H1 (cell line): ENCODE results near the gene TMEM63C. TPM values are rescaled to one million over a fixed set of nuclear protein-coding genes. Genes with fewer than 3 reads are reported as not detected.

Experiments
- CBX5 ChIP-seq: fragments of 300-800, 300-1000 bp; sonication (generic); IDR thresholded peaks from 2 replicates; pipeline ENCODE4 v1.7.1; 2016; ENCODE audit warnings: antibody characterized with exemption, low read length, low read depth
- EZH2 ChIP-seq: fragments of 200-600 bp; sonication (generic); IDR thresholded peaks from 2 replicates; pipeline ENCODE4 v1.7.1; 2012; ENCODE audit warnings: low read depth, mild to moderate bottlenecking, moderate library complexity, low read length, inconsistent platforms; ENCODE audit not compliant: severe bottlenecking
- JUN ChIP-seq: IDR thresholded peaks from 2 replicates; pipeline ENCODE4 v1.6.1; 2011; ENCODE audit warnings: low read depth, mild to moderate bottlenecking, improper control_type of control experiment, low read length
- SP1 ChIP-seq: IDR thresholded peaks from 2 replicates; pipeline ENCODE4 v1.6.1; 2011; ENCODE audit warnings: low read depth, low read length
- SUZ12 ChIP-seq: fragments of 200-600 bp; sonication (generic); IDR thresholded peaks from 2 replicates; pipeline ENCODE4 v1.6.1; 2012; ENCODE audit warnings: mild to moderate bottlenecking, inconsistent platforms, low read length, moderate library complexity, mixed read lengths
- TEAD4 ChIP-seq: IDR thresholded peaks from 2 replicates; pipeline ENCODE4 v1.6.1; 2012; ENCODE audit warnings: low read depth, low read length, inconsistent platforms, mixed read lengths
- polyA plus RNA-seq, 7 experiments: library from polyadenylated mRNA; depleted of rRNA in 3 of 7; stranded (reverse) in 5 of 7; unstranded in 2 of 7; fragments of >200 nt in 5 of 7; fragments of 200-250 nt in 2 of 7; gene quantifications; 1 replicate in 5 of 7; 2 replicates in 1 of 7; 4 replicates in 1 of 7; pipeline versions ENCODE4 v1.2.1 to v1.2.3, GENCODE V29; 2011 to 2013; ENCODE audit warnings: missing spikeins in 2 of 7, mixed read lengths in 2 of 7
- total RNA-seq: library from RNA; stranded (reverse); fragmentation: NEBNext Ultra II Directional; extraction: Animal tissue kit (Norgen Biotek cat#: 25700); gene quantifications from 2 replicates; pipeline ENCODE4 v1.2.1, GENCODE V29; 2021
- TF ChIP-seq, protein P1 (sequence below): fragments of 300-600 bp; sonication (generic); IDR thresholded peaks from 2 replicates; pipeline ENCODE4 v1.7.1; 2012; ENCODE audit warnings: low read length, moderate library complexity, mild to moderate bottlenecking, inconsistent platforms; ENCODE audit not compliant: insufficient replicate concordance

Gene TMEM63C
- total and polyA plus RNA-seq, 2 of the 8 experiments (the other 6 are each of a cell fraction or from before 2014, with no cell fraction given), result 3.0 to 7.6 TPM

GRCh38 chr14:77221241-77221871 lies 39.8 kb downstream of the TMEM63C start (continued):
- TF ChIP-seq, protein P1, sequence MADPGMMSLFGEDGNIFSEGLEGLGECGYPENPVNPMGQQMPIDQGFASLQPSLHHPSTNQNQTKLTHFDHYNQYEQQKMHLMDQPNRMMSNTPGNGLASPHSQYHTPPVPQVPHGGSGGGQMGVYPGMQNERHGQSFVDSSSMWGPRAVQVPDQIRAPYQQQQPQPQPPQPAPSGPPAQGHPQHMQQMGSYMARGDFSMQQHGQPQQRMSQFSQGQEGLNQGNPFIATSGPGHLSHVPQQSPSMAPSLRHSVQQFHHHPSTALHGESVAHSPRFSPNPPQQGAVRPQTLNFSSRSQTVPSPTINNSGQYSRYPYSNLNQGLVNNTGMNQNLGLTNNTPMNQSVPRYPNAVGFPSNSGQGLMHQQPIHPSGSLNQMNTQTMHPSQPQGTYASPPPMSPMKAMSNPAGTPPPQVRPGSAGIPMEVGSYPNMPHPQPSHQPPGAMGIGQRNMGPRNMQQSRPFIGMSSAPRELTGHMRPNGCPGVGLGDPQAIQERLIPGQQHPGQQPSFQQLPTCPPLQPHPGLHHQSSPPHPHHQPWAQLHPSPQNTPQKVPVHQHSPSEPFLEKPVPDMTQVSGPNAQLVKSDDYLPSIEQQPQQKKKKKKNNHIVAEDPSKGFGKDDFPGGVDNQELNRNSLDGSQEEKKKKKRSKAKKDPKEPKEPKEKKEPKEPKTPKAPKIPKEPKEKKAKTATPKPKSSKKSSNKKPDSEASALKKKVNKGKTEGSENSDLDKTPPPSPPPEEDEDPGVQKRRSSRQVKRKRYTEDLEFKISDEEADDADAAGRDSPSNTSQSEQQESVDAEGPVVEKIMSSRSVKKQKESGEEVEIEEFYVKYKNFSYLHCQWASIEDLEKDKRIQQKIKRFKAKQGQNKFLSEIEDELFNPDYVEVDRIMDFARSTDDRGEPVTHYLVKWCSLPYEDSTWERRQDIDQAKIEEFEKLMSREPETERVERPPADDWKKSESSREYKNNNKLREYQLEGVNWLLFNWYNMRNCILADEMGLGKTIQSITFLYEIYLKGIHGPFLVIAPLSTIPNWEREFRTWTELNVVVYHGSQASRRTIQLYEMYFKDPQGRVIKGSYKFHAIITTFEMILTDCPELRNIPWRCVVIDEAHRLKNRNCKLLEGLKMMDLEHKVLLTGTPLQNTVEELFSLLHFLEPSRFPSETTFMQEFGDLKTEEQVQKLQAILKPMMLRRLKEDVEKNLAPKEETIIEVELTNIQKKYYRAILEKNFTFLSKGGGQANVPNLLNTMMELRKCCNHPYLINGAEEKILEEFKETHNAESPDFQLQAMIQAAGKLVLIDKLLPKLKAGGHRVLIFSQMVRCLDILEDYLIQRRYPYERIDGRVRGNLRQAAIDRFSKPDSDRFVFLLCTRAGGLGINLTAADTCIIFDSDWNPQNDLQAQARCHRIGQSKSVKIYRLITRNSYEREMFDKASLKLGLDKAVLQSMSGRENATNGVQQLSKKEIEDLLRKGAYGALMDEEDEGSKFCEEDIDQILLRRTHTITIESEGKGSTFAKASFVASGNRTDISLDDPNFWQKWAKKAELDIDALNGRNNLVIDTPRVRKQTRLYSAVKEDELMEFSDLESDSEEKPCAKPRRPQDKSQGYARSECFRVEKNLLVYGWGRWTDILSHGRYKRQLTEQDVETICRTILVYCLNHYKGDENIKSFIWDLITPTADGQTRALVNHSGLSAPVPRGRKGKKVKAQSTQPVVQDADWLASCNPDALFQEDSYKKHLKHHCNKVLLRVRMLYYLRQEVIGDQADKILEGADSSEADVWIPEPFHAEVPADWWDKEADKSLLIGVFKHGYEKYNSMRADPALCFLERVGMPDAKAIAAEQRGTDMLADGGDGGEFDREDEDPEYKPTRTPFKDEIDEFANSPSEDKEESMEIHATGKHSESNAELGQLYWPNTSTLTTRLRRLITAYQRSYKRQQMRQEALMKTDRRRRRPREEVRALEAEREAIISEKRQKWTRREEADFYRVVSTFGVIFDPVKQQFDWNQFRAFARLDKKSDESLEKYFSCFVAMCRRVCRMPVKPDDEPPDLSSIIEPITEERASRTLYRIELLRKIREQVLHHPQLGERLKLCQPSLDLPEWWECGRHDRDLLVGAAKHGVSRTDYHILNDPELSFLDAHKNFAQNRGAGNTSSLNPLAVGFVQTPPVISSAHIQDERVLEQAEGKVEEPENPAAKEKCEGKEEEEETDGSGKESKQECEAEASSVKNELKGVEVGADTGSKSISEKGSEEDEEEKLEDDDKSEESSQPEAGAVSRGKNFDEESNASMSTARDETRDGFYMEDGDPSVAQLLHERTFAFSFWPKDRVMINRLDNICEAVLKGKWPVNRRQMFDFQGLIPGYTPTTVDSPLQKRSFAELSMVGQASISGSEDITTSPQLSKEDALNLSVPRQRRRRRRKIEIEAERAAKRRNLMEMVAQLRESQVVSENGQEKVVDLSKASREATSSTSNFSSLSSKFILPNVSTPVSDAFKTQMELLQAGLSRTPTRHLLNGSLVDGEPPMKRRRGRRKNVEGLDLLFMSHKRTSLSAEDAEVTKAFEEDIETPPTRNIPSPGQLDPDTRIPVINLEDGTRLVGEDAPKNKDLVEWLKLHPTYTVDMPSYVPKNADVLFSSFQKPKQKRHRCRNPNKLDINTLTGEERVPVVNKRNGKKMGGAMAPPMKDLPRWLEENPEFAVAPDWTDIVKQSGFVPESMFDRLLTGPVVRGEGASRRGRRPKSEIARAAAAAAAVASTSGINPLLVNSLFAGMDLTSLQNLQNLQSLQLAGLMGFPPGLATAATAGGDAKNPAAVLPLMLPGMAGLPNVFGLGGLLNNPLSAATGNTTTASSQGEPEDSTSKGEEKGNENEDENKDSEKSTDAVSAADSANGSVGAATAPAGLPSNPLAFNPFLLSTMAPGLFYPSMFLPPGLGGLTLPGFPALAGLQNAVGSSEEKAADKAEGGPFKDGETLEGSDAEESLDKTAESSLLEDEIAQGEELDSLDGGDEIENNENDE, result no peak
- TF ChIP-seq JUN (no peak), CBX5 (no peak), EZH2 (no peak), TEAD4 (no peak), SUZ12 (no peak), SP1 (no peak)
